T-helper 9 cell (primary cell): ENCODE results near the gene ARHGAP31.
"Not testable (repeated sequence)": the region's sequence is repeated elsewhere in the genome, so short reads cannot be mapped to it uniquely, and the experiment has no call there.

Source experiments
- DNase-seq: peaks from one replicate; pipeline ENCODE4 v3.0.0-alpha.2; 2020
- total RNA-seq, 2 donors: gene quantifications; one replicate each; lab custom pipeline; 2026; lab: John Stamatoyannopoulos, UW

Gene ARHGAP31
- total RNA-seq, result 24.6 to 35.5 reads per million in 2 donors

DNA sequence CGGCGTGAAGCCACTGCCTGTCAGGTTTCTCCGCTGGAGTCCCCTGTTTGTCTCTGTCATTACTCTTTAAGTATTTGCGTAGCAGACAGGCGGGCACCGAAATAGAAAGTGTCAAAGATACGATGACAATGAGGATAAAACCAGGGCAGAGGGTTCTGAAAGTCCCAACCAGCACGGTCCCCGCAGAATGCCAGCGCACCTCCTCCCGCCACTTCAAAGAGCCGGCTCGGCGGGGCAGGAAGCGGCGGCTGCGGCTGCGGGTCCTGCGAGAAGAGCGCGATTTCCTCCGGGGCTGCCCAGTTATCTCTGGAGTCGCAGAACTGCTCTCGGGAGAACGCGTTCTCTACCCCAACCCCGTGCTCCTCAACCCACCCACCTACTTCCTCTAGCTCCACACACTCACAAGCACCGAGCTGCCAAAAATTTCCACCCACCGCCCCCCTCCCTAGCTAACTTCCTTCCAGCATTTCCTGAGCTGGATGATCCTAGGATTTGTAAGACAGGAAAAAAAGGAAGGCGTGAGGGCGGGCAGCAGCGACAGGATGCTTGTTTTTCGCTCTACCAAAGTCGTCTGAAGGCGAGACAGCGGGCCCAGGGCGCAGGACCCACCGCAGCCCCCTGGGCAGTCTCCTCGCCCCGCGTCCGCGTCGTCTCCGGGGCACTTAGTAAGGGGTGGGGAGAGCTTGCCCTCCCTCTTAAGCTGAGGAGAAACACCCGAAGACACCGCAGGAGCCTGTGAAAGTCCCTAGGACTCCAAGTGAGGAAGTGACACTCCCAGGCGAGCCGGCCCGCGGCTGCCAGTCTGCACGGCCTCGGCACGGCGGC is at the start of gene ARHGAP31:
TSS of gene ARHGAP31 (plus strand) at position 513 of the 825 bp plus-strand sequence. CDS start 522 bp downstream, outside the sequence.
- peak; percentile 87 for DNase-seq

DNA sequence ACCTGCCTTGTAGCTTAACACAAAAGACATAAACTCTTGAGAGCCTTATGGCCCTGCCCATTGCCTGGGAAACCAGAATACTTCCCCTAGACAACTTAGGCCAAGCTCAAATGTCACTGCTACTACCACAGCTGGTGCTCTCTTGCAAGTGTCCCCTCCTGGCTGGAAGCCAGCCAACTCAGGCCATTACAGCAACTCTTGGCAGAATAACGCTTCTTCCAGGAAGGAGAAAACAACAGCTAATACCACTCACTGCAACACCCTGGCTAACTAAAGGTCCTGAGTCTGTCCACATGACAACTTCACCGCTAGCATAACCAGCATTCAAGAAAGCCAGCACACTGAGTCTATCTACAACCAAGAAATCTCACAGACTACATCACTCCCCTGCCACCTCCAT is 48.4 kb upstream of the ARHGAP31 start:
- no peak for DNase-seq

GRCh38 chr3:119255214-119255613 is 39.0 kb upstream of the ARHGAP31 start:
- DNase-seq, result no peak

GRCh38 chr3:119257111-119257510 is 37.1 kb upstream of the ARHGAP31 start:
- no peak for DNase-seq

DNA sequence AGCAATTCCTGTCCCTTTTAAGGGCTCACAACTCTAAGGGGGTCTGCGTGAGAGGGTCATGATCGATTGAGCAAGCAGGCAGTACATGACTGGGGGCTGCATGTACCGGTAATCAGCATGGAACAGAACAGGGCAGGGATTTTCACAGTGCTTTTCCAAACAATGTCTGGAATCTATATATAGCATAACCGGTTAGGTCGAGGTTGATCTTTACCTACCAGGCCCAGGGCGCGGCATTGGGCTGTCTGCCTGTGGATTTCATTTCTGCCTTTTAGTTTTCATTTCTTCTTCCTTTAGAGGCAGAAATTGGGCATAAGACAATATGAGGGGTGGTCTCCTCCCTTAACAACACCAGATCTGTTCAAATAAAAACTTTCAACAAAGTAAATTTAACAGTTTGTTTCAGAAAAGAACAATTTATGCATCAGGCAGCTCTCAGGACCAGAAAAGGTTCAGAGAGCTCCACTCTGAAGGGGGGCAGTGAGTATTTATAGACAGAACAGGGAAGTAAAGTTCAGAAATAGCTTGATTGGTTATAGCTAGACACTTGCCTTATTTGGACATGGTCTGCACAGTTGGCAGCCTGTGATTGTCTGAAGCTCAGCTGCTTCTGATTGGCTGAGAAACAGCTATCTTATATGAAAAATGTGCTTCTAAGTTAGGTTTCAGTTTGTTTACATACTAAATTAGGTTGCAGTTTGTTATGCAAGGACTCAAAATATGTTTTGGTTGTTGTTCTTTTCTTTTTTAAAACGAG is 36.4 kb upstream of the ARHGAP31 start:
- no peak for DNase-seq

- DNase-seq, result no peak
These were observed 35.3 kb upstream of the ARHGAP31 start for GRCh38 chr3:119258915-119259314.

- DNase-seq, result no peak
These were observed 34.4 kb upstream of the ARHGAP31 start for GRCh38 chr3:119259821-119260220.

DNA sequence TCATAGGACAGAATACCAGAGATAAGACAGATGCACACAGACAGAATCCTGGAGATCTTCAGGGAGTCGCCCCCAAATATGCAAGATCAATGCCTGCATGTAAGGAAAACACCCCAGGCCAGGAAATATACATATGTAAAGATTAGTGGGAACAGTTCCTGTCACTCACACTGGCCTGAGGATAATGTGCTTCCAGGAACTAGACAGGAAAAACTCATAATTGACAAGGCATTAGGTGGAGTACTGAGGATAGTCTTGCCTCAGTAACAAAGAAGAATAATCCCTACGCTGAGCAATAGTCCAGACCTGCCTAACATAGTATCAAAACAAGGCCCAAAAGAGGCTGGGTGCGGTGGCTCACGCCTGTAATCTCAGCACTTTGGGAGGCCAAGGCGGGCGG is 33.1 kb upstream of the ARHGAP31 start:
- no peak for DNase-seq

DNA sequence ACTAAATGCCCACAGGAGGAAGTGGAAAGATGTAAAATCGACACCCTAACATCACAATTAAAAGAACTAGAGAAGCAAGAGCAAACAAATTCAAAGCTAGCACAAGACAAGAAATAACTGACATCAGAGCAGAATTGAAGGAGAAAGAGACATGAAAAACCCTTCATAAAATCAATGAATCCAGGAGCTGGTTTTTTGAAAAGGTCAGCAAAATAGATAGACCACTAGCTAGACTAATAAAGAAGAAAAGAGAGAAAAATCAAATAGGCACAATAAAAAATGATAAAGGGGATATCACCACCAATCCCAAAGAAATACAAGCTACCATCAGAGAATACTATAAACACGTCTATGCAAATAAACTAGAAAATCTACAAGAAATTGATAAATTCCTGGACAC is 24.0 kb upstream of the ARHGAP31 start:
- DNase-seq, result not testable (repeated sequence)

GRCh38 chr3:119276680-119277079 is 17.5 kb upstream of the ARHGAP31 start:
- no peak for DNase-seq

GRCh38 chr3:119279101-119279554 is 15.1 kb upstream of the ARHGAP31 start:
- DNase-seq, result no peak

- DNase-seq, result no peak
These were observed 14.5 kb upstream of the ARHGAP31 start for GRCh38 chr3:119279584-119280243.

DNA sequence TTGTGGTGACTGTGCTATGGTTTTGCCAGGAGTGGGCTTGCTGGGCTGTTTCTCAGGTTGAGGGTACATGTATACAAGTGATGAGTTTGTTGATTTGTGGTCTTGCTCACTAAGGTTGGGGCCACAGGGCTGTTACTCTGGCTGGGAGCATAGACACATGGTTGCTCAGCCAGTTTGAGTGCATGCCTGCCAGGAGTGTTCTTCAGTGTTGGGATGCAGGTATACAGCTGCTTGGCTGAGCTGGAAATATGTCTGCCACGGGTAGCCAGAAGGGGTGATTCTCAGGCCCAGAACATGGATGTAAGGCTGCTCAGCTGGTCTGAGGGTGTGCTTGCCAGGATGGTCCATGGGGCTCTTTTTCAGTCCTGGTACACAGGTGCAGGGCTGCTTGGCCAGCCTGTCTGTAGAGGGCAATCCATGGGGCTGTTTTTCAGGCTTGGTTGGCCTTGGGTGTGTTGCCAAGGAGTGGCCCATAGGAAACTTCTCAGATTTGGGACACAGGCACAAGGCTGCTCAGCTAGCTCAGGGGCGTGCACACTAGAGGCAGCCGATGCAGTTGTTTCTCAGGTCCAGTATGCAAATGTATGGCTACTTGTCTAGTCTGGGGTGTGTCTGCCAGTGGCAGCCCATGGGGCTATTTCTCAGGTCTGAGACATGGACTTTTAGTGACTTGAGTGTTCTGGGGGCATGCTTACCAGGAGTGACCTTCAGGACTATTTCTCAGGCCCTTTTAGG is 5.3 kb upstream of the ARHGAP31 start:
- DNase-seq, result no peak

GRCh38 chr3:119289404-119289770 is 4.8 kb upstream of the ARHGAP31 start:
- DNase-seq, result no peak

GRCh38 chr3:119290613-119291012 is 3.6 kb upstream of the ARHGAP31 start:
- DNase-seq, result no peak

- DNase-seq, result no peak
These were observed 3.0 kb upstream of the ARHGAP31 start for GRCh38 chr3:119291062-119291700.

DNA sequence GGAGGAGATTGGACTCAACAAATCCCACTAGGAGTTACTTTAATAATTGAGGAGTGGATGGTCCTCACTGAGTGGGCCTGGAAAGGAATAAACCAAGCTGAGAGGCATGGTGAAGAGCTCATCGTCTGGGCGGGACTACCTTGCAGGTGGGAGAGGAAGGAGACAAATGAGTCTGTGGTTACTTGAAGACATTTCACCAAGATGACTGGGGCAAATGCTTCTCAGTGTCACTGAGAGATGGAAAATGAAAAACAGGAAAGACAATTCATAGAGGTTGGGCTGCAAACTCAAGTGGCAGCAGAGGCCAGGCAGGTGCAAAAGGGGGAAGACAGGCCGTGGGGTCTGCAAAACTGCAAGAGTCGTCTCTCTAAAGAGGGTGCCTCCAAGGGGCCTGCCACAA is 1.5 kb upstream of the ARHGAP31 start:
- DNase-seq, result no peak

DNA sequence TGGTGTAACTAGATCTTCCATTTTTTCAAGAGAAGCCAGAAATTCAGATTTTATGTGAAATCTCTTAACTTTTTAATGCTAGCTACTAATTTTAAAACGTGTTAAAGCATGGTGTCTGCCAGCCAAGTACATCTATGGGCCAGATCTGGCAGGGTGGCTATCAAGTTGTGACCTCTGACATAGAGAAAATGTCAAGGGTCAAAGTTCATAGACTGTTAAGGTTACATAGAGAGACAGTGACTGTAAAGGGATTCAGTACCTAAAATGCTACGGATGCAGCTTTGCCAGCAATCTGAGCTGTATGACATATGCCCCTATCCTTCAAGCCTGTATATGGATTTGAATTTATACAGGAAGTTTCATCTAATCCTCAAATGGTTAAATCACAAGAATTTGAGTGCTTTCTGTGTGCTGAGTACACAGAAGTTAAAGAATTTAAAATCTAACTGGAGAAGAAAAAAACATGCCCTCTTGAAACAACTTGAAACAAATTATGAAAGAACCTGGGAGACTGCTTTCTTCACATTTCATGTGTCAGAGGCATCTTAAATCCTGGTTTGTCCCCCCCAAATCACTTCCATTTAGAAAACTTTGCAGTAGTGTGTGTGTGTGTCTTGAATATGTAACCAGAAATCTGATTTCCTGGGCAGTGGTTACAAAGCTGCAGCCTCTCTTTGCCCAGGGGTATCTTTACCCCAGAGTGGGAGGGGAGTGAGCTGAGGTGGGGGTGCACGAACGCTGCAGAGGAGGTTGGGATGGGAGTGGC is 895 bp upstream of the ARHGAP31 start:
- DNase-seq, result no peak

DNA sequence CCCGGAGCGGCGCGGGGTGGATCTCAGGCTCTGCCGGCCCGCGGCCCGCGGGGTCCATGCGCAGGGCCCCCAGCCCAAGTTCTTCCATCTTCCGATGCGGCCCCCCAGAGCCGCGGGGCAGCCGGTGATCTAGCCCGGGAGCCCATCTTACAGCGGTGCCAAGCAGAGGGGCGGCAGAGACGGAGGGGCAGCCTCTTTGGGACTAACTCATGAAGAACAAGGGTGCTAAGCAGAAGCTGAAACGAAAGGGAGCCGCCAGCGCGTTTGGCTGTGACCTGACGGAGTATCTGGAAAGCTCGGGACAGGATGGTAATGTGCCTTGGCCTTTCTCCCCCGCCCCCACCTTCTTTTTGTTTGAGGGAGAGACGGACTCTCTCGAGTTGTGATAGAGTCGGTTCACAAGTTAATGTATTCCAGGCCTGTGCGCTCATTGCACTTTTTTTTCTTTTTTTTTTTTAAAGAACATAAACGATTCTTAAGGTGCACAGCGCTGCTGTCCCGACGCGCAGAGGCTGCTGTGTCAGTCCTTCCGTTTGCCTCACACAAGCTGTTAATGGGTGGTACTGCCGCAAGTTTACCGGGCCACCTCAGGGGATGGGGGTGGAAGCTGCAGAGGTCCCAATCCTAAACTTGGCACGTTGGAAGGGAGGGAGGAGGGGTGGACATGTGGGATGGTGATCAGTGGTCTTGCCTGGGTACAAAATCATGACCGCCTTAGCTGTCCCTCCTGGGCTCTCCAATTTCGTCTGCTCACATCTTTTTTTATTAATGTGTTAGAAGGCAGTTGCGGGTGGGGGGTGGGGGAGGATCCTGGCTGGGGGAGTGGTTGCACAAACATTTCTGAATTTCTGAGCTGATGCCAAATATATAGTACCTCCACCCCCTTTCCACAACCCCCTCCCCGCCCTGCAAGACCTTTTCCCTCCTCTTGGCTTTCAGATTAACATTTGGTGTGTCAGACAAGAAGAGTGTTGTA is 801 bp downstream of the ARHGAP31 start:
- DNase-seq, result peak; percentile 46
